NCI-H2081 treated with DMSO at 0.1 percent for 48 hours (cell line): ENCODE data around the gene PID1.
"Not testable (repeated sequence)": the region's sequence is repeated elsewhere in the genome, so short reads cannot be mapped to it uniquely, and the experiment has no call there.

Experiments used
- DNase-seq: peaks from one replicate; lab custom pipeline; 2025; lab: John Stamatoyannopoulos, UW

The PID1 gene

GRCh38 chr2:229111744-229112143 is 159.3 kb downstream of the PID1 start:
- no peak for DNase-seq

GRCh38 chr2:229109195-229109594 is 161.9 kb downstream of the PID1 start:
- DNase-seq = no peak

- DNase-seq = no peak
These were observed 163.5 kb downstream of the PID1 start for GRCh38 chr2:229107601-229108000.

GRCh38 chr2:229104974-229105387 is 166.1 kb downstream of the PID1 start:
- no peak for DNase-seq

GRCh38 chr2:229104025-229104424 is 167.1 kb downstream of the PID1 start:
- no peak for DNase-seq

- no peak for DNase-seq
These were observed 169.8 kb downstream of the PID1 start for GRCh38 chr2:229101314-229101713.

GRCh38 chr2:229099231-229099630 is 171.9 kb downstream of the PID1 start:
- no peak for DNase-seq

GRCh38 chr2:229098801-229099200 is 172.3 kb downstream of the PID1 start:
- DNase-seq = no peak

- DNase-seq = no peak
These were observed 174.5 kb downstream of the PID1 start for GRCh38 chr2:229096409-229097066.

- no peak for DNase-seq
These were observed 175.6 kb downstream of the PID1 start for GRCh38 chr2:229095472-229095871.

GRCh38 chr2:229090225-229090624 is 180.9 kb downstream of the PID1 start:
- no peak for DNase-seq

- DNase-seq = no peak
These were observed 181.3 kb downstream of the PID1 start for GRCh38 chr2:229089776-229090175.

- no peak for DNase-seq
These were observed 182.0 kb downstream of the PID1 start for GRCh38 chr2:229088966-229089700.

- DNase-seq = no peak
These were observed 182.6 kb downstream of the PID1 start for GRCh38 chr2:229088517-229088913.

GRCh38 chr2:229087843-229088516 is 183.1 kb downstream of the PID1 start:
- DNase-seq = no peak

GRCh38 chr2:229087267-229087666 is 183.8 kb downstream of the PID1 start:
- DNase-seq = no peak

GRCh38 chr2:229085439-229085838 is 185.6 kb downstream of the PID1 start:
- DNase-seq = no peak

GRCh38 chr2:229084447-229084846 is 186.6 kb downstream of the PID1 start:
- DNase-seq = no peak

- peak; percentile 43 for DNase-seq
These were observed 187.3 kb downstream of the PID1 start for GRCh38 chr2:229083606-229084340.

- DNase-seq = no peak
These were observed 189.7 kb downstream of the PID1 start for GRCh38 chr2:229081411-229081810.

- no peak for DNase-seq
These were observed 190.9 kb downstream of the PID1 start for GRCh38 chr2:229080172-229080571.

- not testable (repeated sequence) for DNase-seq
These were observed 194.2 kb downstream of the PID1 start for GRCh38 chr2:229076886-229077285.
